Mesenchymal stem cell (in vitro differentiated cells and primary cell): ENCODE results near the gene PI4KA.
"Not testable (repeated sequence)": the region's sequence is repeated elsewhere in the genome, so short reads cannot be mapped to it uniquely, and the experiment has no call there.

Experiments
- DNase-seq: peaks from one replicate; pipeline ENCODE4 v3.0.0-alpha.2; 2013
- H2AFZ ChIP-seq: one replicate; pipeline ENCODE4 v1.6.1; 2013; ENCODE audit warnings: low read depth, mild to moderate bottlenecking, control low read depth, inconsistent platforms, low read length, moderate library complexity
- H2AK5ac ChIP-seq: 2 replicates; pipeline ENCODE4 v1.6.1; 2013; ENCODE audit warnings: low read length, moderate library complexity, mild to moderate bottlenecking, inconsistent platforms; ENCODE audit not compliant: severe bottlenecking
- H2BK120ac ChIP-seq: one replicate; pipeline ENCODE4 v1.6.1; 2013; ENCODE audit warnings: low read depth, mild to moderate bottlenecking, inconsistent platforms, low read length, moderate library complexity
- H2BK12ac ChIP-seq, 2 experiments: one replicate each; pipeline ENCODE4 v1.6.1; 2013; ENCODE audit warnings: inconsistent platforms in 2 of 2, low read length in 2 of 2, mild to moderate bottlenecking in 2 of 2, moderate library complexity in 2 of 2, control low read depth in 1 of 2
- H2BK15ac ChIP-seq: one replicate; pipeline ENCODE4 v1.6.1; 2013; ENCODE audit warnings: mild to moderate bottlenecking, low read depth, inconsistent platforms; ENCODE audit not compliant: poor library complexity, severe bottlenecking
- H2BK5ac ChIP-seq: 2 replicates; pipeline ENCODE4 v1.6.1; 2013; ENCODE audit warnings: low read depth, mild to moderate bottlenecking, low read length, control low read depth, inconsistent platforms; ENCODE audit not compliant: poor library complexity, severe bottlenecking
- H3K14ac ChIP-seq, 2 experiments: one replicate each; pipeline ENCODE4 v1.6.1; 2013; ENCODE audit warnings: inconsistent platforms in 2 of 2, low read length in 2 of 2, control low read depth in 1 of 2, mild to moderate bottlenecking in 1 of 2, moderate library complexity in 1 of 2
- H3K18ac ChIP-seq, 2 experiments: one replicate each; pipeline ENCODE4 v1.6.1; 2013; ENCODE audit warnings: inconsistent platforms in 2 of 2, low read length in 2 of 2, control low read depth in 1 of 2, low read depth in 1 of 2, mild to moderate bottlenecking in 1 of 2
- H3K23ac ChIP-seq, 2 experiments: one replicate each; pipeline ENCODE4 v1.6.1; 2013; ENCODE audit warnings: inconsistent platforms in 2 of 2, low read length in 2 of 2, mild to moderate bottlenecking in 2 of 2, moderate library complexity in 2 of 2, control low read depth in 1 of 2
- H3K27ac ChIP-seq: 2 replicates; pipeline ENCODE4 v1.5.1; 2013; ENCODE audit warnings: mild to moderate bottlenecking, moderate library complexity, low read length, control low read depth, inconsistent platforms; ENCODE audit not compliant: poor library complexity, severe bottlenecking
- H3K27me3 ChIP-seq, 2 experiments: 2 replicates each; pipeline versions ENCODE4 v1.6.1 to v1.7.0; 2013; ENCODE audit warnings: low read length in 2 of 2, mild to moderate bottlenecking in 2 of 2, moderate library complexity in 2 of 2, control low read depth in 1 of 2, inconsistent platforms in 1 of 2; ENCODE audit not compliant: control insufficient read depth in 1 of 2, insufficient read depth in 1 of 2
- H3K36me3 ChIP-seq, 2 experiments: 2 replicates each; pipeline versions ENCODE4 v1.6.1 to v1.7.0; 2013; ENCODE audit warnings: low read length in 2 of 2, control low read depth in 1 of 2, inconsistent platforms in 1 of 2, low read depth in 1 of 2, mild to moderate bottlenecking in 1 of 2; ENCODE audit not compliant: insufficient read depth in 2 of 2, control insufficient read depth in 1 of 2
- H3K4ac ChIP-seq, 2 experiments: one replicate each; pipeline ENCODE4 v1.6.1; 2013; ENCODE audit warnings: inconsistent platforms in 2 of 2, low read length in 2 of 2, mild to moderate bottlenecking in 2 of 2, moderate library complexity in 2 of 2, control low read depth in 1 of 2, low read depth in 1 of 2
- H3K4me1 ChIP-seq: 2 replicates; pipeline ENCODE4 v1.6.1; 2013; ENCODE audit warnings: low read depth, low read length, control low read depth; ENCODE audit not compliant: control insufficient read depth, insufficient read depth
- H3K4me2 ChIP-seq: 2 replicates; pipeline ENCODE4 v1.6.1; 2013; ENCODE audit warnings: low read length, mild to moderate bottlenecking, inconsistent platforms; ENCODE audit not compliant: poor library complexity, severe bottlenecking
- H3K4me3 ChIP-seq, 2 experiments: 2 replicates each; pipeline versions ENCODE4 v1.5.1 to v1.7.0; 2013; ENCODE audit warnings: low read length in 2 of 2, mild to moderate bottlenecking in 2 of 2, control low read depth in 1 of 2, low read depth in 1 of 2; ENCODE audit not compliant: insufficient read depth in 1 of 2
- H3K79me1 ChIP-seq: replicated peaks from 2 replicates; pipeline ENCODE4 v1.6.1; 2013; ENCODE audit warnings: mild to moderate bottlenecking, control low read depth, low read length, inconsistent platforms; ENCODE audit not compliant: poor library complexity, severe bottlenecking
- H3K9ac ChIP-seq: 2 replicates; pipeline ENCODE4 v1.7.0; 2013; ENCODE audit warnings: mild to moderate bottlenecking, low read length, moderate library complexity
- H3K9me3 ChIP-seq: 2 replicates; pipeline ENCODE4 v1.7.0; 2013; ENCODE audit warnings: mild to moderate bottlenecking, low read length; ENCODE audit not compliant: control insufficient read depth
- H4K8ac ChIP-seq: one replicate; pipeline ENCODE4 v1.6.1; 2013; ENCODE audit warnings: inconsistent platforms, mild to moderate bottlenecking, low read length, moderate library complexity
- H4K91ac ChIP-seq: one replicate; pipeline ENCODE4 v1.6.1; 2013; ENCODE audit warnings: mild to moderate bottlenecking, low read length, inconsistent platforms
- WGBS: methylation state at CpG from one replicate; pipeline ENCODE4 v1.1.7; 2013; ENCODE audit warnings: mixed read lengths; 5-methylcytosine and 5-hydroxymethylcytosine counted together

Gene PI4KA

GRCh38 chr22:20668226-20668625 is 190.4 kb downstream of the PI4KA start:
- H3K4me2 ChIP-seq, H2BK120ac ChIP-seq, H3K4ac ChIP-seq, H3K4me3 ChIP-seq, H3K4me1 ChIP-seq, H3K36me3 ChIP-seq, H2BK5ac ChIP-seq, H2AFZ ChIP-seq, H4K91ac ChIP-seq, H3K27ac ChIP-seq, H3K18ac ChIP-seq, H3K79me1 ChIP-seq, H2AK5ac ChIP-seq, DNase-seq, H2BK12ac ChIP-seq, H3K9ac ChIP-seq, H4K8ac ChIP-seq, H3K23ac ChIP-seq, H3K9me3 ChIP-seq, H2BK15ac ChIP-seq, H3K14ac ChIP-seq: not testable (repeated sequence)
- WGBS = 91% methylated on average over 25 of the region's 27 CpGs
- H3K27me3 ChIP-seq = peaks cover 0 to 21% of the 10 kb centered on the region in 2 experiments

- H2BK12ac ChIP-seq, H3K79me1 ChIP-seq, H3K4ac ChIP-seq, H3K14ac ChIP-seq, H3K23ac ChIP-seq, H2BK120ac ChIP-seq, H3K9me3 ChIP-seq, DNase-seq, H3K4me2 ChIP-seq, H3K9ac ChIP-seq, H3K36me3 ChIP-seq, H2AK5ac ChIP-seq, H4K91ac ChIP-seq, H3K4me3 ChIP-seq, H3K18ac ChIP-seq, H4K8ac ChIP-seq, H2BK5ac ChIP-seq, H3K4me1 ChIP-seq, H2AFZ ChIP-seq, H2BK15ac ChIP-seq, H3K27ac ChIP-seq: not testable (repeated sequence)
- H3K27me3 ChIP-seq = peaks cover 0 to 15% of the 10 kb centered on the region in 2 experiments
- WGBS = 94% methylated on average over 3 of the region's 27 CpGs
These were observed 191.1 kb downstream of the PI4KA start for GRCh38 chr22:20667548-20667947.

DNA sequence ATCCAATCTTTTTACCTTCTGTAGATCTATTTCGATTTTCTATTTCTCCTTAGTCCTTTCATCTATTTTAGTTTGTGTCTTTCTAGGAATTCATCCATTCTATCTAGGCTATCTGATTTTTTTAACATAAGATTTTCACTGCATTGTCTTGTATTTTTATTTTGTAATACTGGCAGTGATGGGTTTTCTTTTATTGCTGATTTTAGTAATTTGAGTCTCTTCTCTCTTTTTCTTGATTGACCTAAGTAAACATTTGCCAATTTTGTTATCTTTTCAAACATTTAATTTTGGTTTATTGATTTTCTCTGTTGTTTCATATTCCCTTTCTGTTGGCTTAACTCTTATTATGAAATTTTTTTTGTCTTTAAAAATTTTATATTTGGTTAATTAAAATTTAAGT is 192.1 kb downstream of the PI4KA start:
- Histone ChIP-seq H3K9ac (no peak overlapping the region), H4K91ac (no peak overlapping the region), H3K4me2 (no peak overlapping the region), H3K36me3 (no peaks in the 10 kb centered on the region), H3K4ac (no peak overlapping the region), H2BK120ac (no peak overlapping the region), H3K27me3 (peaks cover 0 to 10% of the 10 kb centered on the region in 2 experiments), H3K79me1 (no peaks in the 10 kb centered on the region), H3K9me3 (peaks cover 6% of the 10 kb centered on the region), H2BK15ac (no peak overlapping the region), H3K23ac (no peak overlapping the region), H3K4me3 (no peak overlapping the region), H2AFZ (no peak overlapping the region), H2BK5ac (no peak overlapping the region), H3K18ac (no peak overlapping the region), H2BK12ac (no peak overlapping the region), H3K4me1 (no peaks in the 10 kb centered on the region), H3K27ac (no peak overlapping the region), H4K8ac (no peak overlapping the region), H3K14ac (no peak overlapping the region), H2AK5ac (no peak overlapping the region)
- DNase-seq = no peak
- no CpG with 5 or more reads among the region's 1 CpG for WGBS

- no peak overlapping the region for H2AFZ ChIP-seq
- no peaks in the 10 kb centered on the region for H3K79me1 ChIP-seq
- H3K27ac ChIP-seq = no peak overlapping the region
- H3K4me3 ChIP-seq = no peak overlapping the region
- H3K9ac ChIP-seq = no peak overlapping the region
- H2BK5ac ChIP-seq = no peak overlapping the region
- DNase-seq = no peak
- H3K18ac ChIP-seq = no peak overlapping the region
- no peak overlapping the region for H3K14ac ChIP-seq
- H3K36me3 ChIP-seq = no peaks in the 10 kb centered on the region
- 89% methylated on average over 1 of the region's 1 CpG for WGBS
- no peak overlapping the region for H2BK120ac ChIP-seq
- no peak overlapping the region for H4K8ac ChIP-seq
- H2BK15ac ChIP-seq = no peak overlapping the region
- H2AK5ac ChIP-seq = no peak overlapping the region
- H2BK12ac ChIP-seq = no peak overlapping the region
- H3K4me1 ChIP-seq = no peaks in the 10 kb centered on the region
- no peak overlapping the region for H3K23ac ChIP-seq
- H3K9me3 ChIP-seq = peaks cover 6% of the 10 kb centered on the region
- H3K4ac ChIP-seq = no peak overlapping the region
- peaks cover 0 to 15% of the 10 kb centered on the region in 2 experiments for H3K27me3 ChIP-seq
- H3K4me2 ChIP-seq = no peak overlapping the region
- no peak overlapping the region for H4K91ac ChIP-seq
These were observed 194.0 kb downstream of the PI4KA start for GRCh38 chr22:20664594-20664959.
